ENCODE measurements around the gene SH3RF1. TPM values are rescaled to one million over a fixed set of nuclear protein-coding genes. Genes with fewer than 3 reads are reported as not detected.

The SH3RF1 gene
- total and polyA plus RNA-seq, 8 donors: 4.0 to 30.6 (median 12.7) TPM

GRCh38 chr4:169102026-169102425 lies 168.7 kb downstream of the SH3RF1 start:
- no peak for TF ChIP-seq CTCF (IDR thresholded peaks at IDR 0.05)
- no peak for ATAC-seq
- intact Hi-C loops (cut with DNase I): no loop called here
- Histone ChIP-seq H3K9me3 (no peaks in the 10 kb centered on the region), H3K4me3 (no peak overlapping the region), H3K27me3 (no peaks in the 10 kb centered on the region), H3K4me1 (peaks cover 0 to 15% (median 10%) of the 10 kb centered on the region in 3 donors), H3K27ac (no peak overlapping the region), H3K36me3 (peaks cover 0 to 21% (median 0%) of the 10 kb centered on the region in 3 donors)
- no peak for DNase-seq
- WGBS, 2 donors: 79 to 83% methylated on average over 2 of the region's 2 CpGs
- no peak for FAIRE-seq

DNA sequence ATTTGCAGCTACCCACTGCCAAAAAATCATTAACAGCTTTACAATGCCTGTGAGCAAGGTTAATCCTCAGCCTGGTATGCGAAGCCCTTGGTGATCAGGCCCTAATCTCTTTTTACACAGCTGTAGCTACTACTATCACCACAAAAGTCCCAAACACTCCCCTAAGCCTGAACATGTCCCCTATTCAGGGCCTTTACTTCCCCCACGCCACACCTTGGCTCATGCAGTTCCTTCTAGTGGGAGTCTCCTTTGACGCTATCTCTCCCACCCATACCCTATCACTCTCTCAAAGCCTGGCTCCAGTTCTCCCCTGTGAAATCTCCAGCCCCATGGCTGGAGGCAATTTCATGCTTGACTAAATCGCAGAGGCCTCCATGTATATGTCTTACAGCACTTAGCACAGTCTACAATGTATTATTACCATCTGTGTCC lies 170.1 kb downstream of the SH3RF1 start:
- no peaks in the 10 kb centered on the region for H3K9me3 ChIP-seq
- H3K4me1 ChIP-seq: peaks cover 0 to 15% (median 10%) of the 10 kb centered on the region in 3 donors
- 90% methylated on average over 4 of the region's 4 CpGs for WGBS, 2 donors
- no peak for TF ChIP-seq CTCF (IDR thresholded peaks at IDR 0.05)
- no peak for DNase-seq
- no peak overlapping the region for H3K27ac ChIP-seq
- intact Hi-C loops (cut with DNase I): no loop called here
- no peak for FAIRE-seq
- no peak overlapping the region for H3K4me3 ChIP-seq
- peaks cover 0 to 10% (median 0%) of the 10 kb centered on the region in 3 donors for H3K36me3 ChIP-seq
- H3K27me3 ChIP-seq: no peaks in the 10 kb centered on the region
- no peak for ATAC-seq

DNA sequence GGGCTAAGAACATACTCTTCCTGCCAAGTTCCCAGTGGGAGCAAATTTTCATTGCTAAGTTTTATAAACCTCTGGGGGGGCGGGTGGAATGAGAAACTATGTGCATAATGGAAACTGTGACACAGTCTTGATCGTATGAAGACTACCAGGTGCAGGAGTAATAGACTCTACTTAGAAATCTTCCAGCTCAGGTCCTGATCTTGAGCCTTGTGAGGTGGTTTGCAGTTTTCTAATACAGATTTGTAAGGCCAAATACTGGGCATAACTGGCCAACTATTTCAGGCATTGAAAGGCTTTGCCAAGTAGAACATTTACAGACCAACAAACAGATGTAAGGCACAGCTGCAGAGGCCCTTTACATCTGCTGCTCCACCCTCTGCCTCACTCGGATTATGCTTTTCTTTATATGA lies 171.0 kb downstream of the SH3RF1 start:
- DNase-seq (no peak), FAIRE-seq (peak; percentile 54), ATAC-seq (peak; percentile 28 to 67 (median 42))
- Histone ChIP-seq H3K4me3 (no peak overlapping the region), H3K27me3 (no peaks in the 10 kb centered on the region), H3K36me3 (peaks cover 0 to 11% (median 0%) of the 10 kb centered on the region in 3 donors), H3K4me1 (peaks cover 0 to 15% (median 10%) of the 10 kb centered on the region in 3 donors), H3K27ac (peak overlapping the region in 1 of 4 donors; percentile 42), H3K9me3 (no peaks in the 10 kb centered on the region)
- WGBS, 2 donors: 36 to 41% methylated on average over 3 of the region's 3 CpGs
- TF ChIP-seq CTCF (IDR thresholded peaks at IDR 0.05): no peak
- intact Hi-C loops (cut with DNase I): no loop called here

DNA sequence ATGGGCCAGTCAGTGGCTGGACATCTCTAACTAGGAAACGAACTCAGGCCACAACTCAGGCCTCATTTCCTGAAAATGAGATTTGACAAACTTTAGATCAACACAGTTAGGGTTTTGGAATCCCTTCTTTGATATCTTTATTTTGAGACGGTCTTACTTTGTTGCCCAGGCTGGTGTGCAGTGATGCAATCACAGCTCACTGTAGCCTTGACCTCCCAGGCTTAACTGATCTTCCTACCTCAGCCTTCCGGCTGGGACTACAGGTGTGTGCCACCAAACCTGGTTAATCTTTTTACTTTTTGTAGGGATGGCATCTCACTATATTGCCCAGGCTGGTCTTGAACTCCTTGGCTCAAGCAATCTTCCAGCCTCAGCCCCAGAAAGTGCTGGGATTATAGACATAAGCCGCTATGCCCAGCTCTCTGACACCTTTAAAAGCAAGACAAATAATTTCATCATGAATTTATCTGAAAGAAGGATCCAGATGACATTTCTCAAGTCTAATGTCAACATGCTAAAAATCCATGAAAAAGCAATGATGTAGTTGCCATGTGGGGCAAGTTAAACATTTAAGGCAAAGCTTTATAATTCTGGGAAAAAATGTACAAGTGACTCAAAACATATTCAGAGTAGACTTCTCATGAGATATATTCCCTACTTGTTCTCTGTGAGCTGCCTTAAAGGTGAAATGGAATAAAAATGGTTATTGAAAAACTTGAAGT lies 171.6 kb downstream of the SH3RF1 start:
- no peak overlapping the region for H3K4me3 ChIP-seq
- TF ChIP-seq CTCF (IDR thresholded peaks at IDR 0.05): no peak
- 66 to 67% methylated on average over 4 of the region's 4 CpGs for WGBS, 2 donors
- peaks cover 0 to 11% (median 10%) of the 10 kb centered on the region in 3 donors for H3K4me1 ChIP-seq
- intact Hi-C loops (cut with DNase I): no loop called here
- ATAC-seq (peak in 2 of 4 donors; percentile 17 to 21), DNase-seq (no peak), FAIRE-seq (no peak)
- H3K36me3 ChIP-seq: peaks cover 0 to 15% (median 0%) of the 10 kb centered on the region in 3 donors
- no peak overlapping the region for H3K27ac ChIP-seq
- H3K9me3 ChIP-seq: no peaks in the 10 kb centered on the region
- H3K27me3 ChIP-seq: no peaks in the 10 kb centered on the region

DNA sequence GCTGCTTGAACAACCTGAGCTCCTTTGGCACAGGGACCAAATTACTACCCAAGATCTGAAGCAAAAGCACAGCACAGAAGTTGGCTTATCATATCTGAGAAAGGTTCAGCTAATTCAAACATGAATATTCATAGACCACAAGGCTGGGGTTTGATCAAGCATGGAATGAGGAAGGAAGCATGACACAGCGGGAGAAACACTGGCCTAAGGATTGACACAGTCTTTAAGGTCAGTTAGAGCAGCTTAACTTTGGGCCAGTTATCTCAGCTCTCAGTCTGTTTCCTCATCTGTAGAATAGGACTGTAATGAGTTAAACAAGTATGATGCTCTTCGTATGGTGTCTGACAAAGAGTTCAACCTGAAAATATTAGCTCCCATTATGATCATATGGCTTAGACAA lies 172.2 kb downstream of the SH3RF1 start:
- peaks cover 0 to 16% (median 0%) of the 10 kb centered on the region in 3 donors for H3K36me3 ChIP-seq

More for the DNA sequence above, 172.2 kb downstream of the SH3RF1 start:
- FAIRE-seq: no peak
- Histone ChIP-seq H3K9me3 (no peaks in the 10 kb centered on the region), H3K27me3 (no peaks in the 10 kb centered on the region), H3K4me1 (peaks cover 0 to 11% (median 10%) of the 10 kb centered on the region in 3 donors), H3K4me3 (no peak overlapping the region), H3K27ac (no peak overlapping the region)
- WGBS, 2 donors: 87 to 89% methylated on average over 2 of the region's 2 CpGs
- DNase-seq: no peak
- peak in 2 of 4 donors; percentile 44 to 52 for ATAC-seq
- intact Hi-C loops (cut with DNase I): no loop called here
- no peak for TF ChIP-seq CTCF (IDR thresholded peaks at IDR 0.05)

All from pancreas (tissue), 10 donors.